HG03025 (cell line): ENCODE data around the gene RANBP17.
"Not testable (repeated sequence)": the region's sequence is repeated elsewhere in the genome, so short reads cannot be mapped to it uniquely, and the experiment has no call there.

Source experiments
- ATAC-seq: cut with Tn5 transposase; IDR thresholded peaks from one replicate; pipeline ENCODE4 v1.9.1; 2021; ENCODE audit warnings: mild to moderate bottlenecking, moderate library complexity; ENCODE audit not compliant: unreplicated experiment, low FRiP score

RANBP17 gene

GRCh38 chr5:170861917-170862766 is at the start of gene RANBP17:
RANBP17 (plus strand) TSS chr5:170862018.
- no peak for ATAC-seq

DNA sequence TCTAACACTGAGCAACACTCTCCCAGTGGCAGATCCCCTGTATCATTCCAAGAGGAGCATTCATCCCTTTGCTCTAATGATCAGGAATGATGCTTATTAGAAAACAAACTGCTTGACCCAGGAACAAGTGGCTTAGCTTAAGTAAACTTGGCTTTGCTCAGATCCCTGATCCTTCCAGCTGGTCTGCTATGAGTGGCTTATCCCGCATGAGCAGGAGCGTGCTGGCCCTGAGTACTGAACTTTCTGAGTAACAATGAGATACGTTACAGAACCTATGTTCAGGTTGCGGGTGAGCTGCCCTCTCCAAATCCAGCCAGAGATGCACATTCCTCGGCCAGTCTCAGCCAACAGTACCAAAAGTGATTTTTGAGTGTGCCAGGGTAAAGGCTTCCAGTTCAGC is 48.6 kb upstream of the RANBP17 start:
- ATAC-seq, result no peak

DNA sequence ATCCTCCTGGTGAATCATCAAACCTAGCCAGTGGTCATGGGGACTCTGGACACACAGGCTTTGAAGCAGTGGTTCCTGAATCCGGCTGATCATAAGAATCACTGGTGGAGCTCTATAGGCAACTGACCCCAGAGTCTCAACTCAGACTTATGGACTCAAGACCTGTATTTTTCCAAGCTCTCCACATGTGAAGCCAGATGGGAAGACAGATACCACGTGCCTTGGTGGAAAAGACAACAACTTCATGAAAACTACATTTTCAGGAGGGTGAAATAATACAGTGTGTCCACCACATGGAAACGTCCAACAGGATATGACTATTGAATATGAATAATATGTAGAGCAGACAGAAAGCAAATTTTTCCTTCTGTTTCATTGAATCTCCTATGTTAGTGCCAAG is 44.6 kb upstream of the RANBP17 start:
- no peak for ATAC-seq

GRCh38 chr5:170818232-170818631 is 43.6 kb upstream of the RANBP17 start:
- no peak for ATAC-seq

DNA sequence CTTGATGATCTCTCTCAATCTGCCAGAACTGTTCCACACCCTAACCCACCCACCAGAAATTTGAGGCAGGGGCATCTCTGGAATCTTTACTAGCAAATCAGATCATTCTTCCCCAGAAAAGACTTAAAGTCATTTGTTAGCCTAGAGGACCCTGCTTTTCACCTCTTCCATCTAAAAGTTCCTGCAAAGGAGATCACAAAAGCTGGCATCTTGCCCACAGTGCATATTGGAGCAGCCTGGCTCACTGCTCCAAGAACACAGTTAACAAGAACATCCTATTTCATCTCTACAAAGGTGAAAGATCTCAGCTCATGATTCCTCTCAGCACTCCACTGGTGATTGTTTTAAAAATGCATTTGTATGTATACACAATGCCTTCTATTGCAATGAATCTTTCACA is 42.0 kb upstream of the RANBP17 start:
- no peak for ATAC-seq

DNA sequence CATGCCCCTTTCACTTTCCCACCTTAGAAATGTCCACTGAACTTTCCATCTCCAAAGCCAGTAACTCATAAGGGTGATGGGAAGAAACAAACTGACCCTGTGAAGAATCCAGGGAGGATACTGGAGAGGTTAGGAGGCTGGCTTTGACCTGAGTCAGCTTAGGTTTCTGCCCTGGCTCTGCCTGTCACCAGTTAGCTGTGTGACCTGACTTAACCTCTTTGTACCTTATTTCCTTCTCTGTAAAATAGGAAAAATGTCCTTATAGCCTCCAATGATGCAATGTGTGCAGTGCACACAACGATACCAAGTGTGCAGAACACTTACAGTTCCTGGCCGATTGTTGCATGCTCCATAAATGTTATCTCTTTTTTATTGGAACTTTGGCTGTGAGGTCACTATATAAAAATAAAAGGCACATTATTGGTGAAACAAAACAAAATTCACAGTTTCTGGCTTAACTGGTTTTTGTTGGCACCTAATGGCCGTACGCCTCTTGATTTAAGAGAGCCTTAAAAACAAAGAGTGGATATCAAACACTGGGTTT is 40.5 kb upstream of the RANBP17 start:
- no peak for ATAC-seq

- ATAC-seq, result no peak
These were observed 35.7 kb upstream of the RANBP17 start for GRCh38 chr5:170826117-170826516.

DNA sequence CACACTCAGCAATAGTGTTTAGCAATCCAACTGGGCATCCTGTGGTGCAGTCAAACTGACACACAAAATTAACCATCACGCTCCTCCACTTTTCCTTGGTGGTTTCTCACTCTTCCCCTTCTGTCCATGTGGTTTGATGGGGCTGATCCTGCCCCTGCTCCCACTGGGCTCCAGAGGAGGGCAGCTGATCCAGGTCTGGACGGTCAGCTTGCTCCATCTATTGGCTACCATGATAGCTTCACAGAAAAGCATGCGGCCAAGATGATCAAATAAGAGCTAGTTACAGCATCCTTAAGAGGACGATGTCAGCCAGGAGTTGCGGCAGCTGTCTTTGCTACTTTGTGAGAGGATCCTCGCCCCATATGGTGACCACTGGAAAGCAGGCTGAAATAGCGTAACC is 29.6 kb upstream of the RANBP17 start:
- ATAC-seq, result no peak

DNA sequence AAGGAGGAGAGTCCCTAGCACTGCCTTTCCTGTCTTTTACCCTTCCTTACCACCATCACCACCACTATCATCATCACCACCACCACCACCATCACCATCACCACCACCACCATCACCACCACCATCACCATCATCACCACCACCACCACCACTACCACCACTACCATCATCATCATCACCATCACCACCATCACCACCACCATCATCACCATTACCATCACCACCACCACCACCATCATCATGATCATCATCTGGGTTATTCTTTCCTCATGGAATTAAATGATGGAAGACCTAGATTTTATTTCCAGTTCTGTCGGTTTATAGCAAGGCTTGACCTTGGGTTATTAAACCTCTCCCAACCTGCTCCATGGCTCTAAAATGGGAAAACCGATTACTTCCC is 27.8 kb upstream of the RANBP17 start:
- not testable (repeated sequence) for ATAC-seq

DNA sequence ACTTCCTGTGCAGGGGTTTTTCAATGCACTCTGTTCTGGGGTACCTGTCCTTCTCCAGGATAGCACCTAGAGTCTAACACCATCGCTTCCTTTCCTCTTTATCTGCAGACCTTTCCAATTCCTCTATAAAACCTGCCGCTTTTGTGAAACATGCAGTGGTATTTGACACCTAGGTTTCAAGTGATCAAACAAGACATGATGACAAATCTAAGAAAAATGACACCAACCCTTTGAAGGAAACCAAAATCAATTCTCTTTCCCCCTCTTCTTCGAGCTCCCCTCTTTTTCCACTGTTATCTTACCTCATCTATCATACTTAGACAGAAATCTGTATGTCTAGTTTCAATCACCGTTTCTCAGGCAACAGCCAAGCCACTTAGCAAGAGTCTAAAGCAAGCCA is 25.6 kb upstream of the RANBP17 start:
- ATAC-seq, result no peak

DNA sequence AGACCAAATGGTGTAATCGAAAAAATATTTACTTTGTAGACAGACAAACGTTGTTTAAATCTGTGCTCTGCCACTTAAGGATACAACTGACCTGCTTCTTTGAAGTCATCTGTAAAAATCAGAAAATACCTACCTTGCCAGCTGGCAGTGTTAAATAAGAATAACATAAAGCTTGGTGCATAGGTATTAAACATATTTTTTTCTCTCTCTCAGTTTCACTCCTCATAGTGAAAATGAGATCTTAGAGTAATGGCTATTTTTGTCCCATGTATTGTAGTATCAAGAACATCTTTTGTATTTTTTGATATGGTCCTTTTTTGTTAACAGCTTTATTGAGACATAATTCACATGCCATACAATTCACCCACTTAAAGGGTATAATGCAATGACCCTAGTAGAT is 17.9 kb upstream of the RANBP17 start:
- ATAC-seq, result no peak

GRCh38 chr5:170844651-170845050 is 17.2 kb upstream of the RANBP17 start:
- no peak for ATAC-seq

DNA sequence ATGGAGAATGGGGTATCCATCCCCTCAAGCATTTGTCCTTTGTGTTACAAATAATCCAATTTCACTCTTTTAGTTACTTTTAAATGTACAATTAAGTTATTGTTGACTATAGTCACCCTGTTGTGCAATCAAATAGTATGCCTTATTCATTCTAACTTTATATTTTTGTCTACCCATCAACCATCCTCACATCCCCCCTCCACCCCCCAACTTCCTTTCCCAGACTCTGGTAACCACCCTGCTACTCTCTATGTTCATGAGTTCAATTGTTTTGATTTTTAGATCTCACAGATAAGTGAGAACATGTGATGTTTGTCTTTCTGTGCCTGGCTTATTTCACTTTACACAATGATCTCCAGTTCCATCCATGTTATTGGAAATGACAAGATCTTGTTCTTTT is 15.4 kb upstream of the RANBP17 start:
- no peak for ATAC-seq

DNA sequence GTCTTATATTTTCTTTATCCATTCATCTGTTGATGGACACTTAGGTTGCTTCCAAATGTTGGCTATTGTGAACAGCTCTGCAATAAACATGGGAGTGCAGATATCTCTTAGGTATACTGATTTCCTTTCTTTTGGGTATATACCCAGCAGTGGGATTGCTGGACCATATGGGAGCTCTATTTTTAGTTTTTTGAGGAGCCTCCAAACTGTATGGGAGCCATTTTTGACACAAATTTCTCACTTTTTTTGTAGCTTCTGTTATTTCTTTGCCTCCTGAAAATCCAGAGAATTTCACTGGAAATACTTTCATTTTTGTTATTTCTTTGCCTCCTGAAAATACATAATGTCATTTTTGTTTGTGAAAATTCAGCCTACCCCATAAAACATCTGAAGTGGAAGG is 15.0 kb upstream of the RANBP17 start:
- ATAC-seq, result no peak

DNA sequence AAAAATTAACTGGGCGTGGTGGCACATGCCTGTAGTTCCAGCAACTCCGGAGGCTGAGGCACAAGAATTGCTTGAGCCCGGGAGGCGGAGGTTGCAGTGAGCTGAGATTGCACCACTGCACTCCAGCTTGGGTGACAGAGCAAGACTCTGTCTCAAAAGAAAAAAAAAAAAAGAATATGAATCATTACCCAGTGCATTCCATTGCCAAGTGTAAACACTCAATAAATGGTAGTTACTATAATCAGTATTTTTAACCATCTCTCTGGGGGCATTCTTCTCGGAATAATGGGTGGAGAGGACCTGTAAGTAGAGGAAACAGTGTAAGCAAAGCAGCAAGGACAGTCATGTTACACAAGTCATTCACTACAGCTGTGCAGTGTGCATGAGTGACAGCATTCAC is 13.8 kb upstream of the RANBP17 start:
- no peak for ATAC-seq

DNA sequence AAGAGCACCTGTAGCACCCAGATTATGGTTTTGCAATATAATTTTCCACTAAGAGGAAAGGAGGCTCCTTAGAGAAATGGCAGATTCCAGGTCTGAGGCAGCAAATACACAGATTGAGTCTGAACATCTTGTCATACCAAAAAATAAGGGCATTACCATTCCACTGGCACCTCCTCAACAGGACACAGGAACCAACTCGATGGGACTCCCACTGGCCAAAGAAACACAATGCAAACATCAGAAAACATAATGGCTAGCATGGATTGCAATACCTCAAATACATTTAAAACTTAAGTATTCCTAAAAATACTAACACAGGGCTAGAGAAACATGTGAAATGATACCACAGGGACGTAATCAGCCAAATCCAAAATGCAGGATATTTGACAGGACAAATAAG is 12.4 kb upstream of the RANBP17 start:
- no peak for ATAC-seq

DNA sequence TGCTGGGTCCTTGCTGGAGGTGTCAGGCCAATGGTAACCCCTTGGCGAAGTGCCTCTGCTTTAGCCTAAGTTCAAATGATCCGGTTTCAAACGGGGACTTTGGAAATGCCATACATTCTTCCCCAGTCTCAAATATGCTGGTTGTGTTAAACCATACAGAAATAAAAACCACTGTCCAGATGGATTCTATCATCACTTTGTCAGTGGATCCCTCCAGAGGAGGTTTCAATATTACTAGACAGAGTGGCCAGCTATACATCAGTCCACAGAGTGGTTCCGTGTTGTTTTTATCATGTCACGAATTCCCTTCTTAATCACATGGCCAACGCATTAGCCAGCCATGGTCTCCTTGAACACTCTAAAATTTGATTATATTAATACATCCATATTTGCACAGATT is 7.3 kb upstream of the RANBP17 start:
- no peak for ATAC-seq

DNA sequence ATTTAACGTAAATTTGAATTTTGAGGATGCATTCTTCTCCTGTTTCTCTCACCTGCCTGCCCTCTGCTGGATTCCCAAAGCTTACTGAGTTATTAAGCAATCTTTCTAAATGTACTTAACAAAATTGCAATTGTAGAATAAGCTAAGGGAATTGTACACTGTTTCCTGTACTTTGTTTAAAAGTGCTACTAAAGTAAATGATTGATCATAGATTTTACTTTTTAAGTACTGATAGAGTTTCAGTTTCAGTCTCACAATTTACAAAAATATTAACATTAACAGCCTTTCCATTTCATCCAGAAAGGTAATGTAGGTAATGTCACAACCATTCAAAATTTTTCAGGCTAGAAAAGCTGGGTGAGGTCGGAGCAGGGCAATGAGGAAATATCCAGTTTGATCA is 4.8 kb upstream of the RANBP17 start:
- ATAC-seq, result no peak

DNA sequence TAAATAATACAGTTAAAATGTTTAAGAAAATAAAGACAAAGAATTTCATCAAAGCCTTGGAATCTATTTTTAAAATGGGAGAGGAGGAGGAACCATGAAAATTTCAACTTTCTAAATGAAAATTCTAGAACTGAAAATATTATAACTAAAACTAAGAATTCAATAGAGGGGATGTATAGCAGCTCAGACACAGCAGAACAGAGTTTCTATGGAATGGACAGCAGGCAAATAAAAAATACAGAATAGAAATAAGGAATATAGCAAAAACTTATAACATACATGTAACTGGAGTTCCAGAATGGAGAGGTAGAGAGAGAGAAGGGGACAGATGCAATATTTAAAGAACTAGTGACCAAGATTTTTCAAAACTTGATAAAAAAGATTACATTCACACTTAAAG is 1.4 kb upstream of the RANBP17 start:
- no peak for ATAC-seq

DNA sequence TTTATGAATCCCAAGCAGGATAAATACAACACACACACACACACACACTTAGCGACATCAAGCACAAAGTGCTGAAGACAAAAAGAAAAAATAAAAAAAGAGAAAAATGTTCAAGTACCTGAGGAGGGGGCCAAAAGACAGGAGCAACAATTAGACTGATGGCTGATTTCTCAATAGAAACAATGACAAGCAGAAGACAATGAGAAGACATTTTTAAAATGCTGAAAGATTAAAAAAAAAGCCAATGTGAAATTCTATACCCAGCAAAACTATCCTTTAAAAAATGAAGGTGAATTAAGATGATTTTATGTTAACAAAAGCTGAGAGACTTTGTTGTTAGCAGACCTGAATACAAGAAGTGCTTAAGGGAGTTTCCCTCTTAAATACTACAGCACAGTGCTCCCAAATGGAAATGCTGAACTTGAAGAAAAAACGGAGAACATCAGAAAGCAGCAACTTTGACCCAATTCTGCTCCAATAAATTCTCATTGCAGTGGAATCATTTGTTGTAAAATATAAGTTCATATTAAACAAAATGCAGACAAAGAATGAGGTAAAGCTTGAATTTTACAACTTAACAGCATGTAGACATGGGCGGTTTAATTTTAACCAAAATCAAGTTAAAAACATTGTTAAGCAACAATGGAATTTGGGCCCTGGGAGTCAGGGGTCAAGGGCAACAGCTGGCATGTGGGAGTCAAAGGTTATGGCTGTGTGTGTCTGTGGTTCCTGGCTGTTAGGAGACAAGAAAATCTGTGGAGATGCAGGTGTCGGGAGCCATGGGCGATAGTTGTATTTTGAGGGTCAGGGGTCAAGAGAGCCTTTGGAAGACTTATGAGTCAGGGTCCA is 776 bp upstream of the RANBP17 start:
- no peak for ATAC-seq

GRCh38 chr5:170861667-170861916 is 226 bp upstream of the RANBP17 start:
- no peak for ATAC-seq

GRCh38 chr5:170863646-170864045 is 1.8 kb downstream of the RANBP17 start:
- ATAC-seq, result no peak
